Omental fat pad (tissue), 4 donors: ENCODE results near the gene DEDD. TPM values are rescaled to one million over a fixed set of nuclear protein-coding genes. Genes with fewer than 3 reads are reported as not detected.

Experiments
- ATAC-seq: fragments of 150-250 bp; one replicate; pipeline ENCODE4 v1.9.1; 2016; ENCODE audit warnings: mild to moderate bottlenecking, moderate library complexity; ENCODE audit not compliant: low FRiP score
- DNase-seq: peaks from one replicate; pipeline ENCODE4 v3.0.0-alpha.2; 2019; ENCODE audit warnings: low spot score
- CTCF ChIP-seq, 3 donors: fragments of 450-650 bp; IDR thresholded peaks; one replicate each; pipeline ENCODE4 v1.5.1; 2016 to 2017; ENCODE audit warnings: antibody characterized with exemption in 3 of 3, mild to moderate bottlenecking in 3 of 3, moderate library complexity in 2 of 3
- total RNA-seq, 4 donors: library from RNA; depleted of rRNA; stranded (reverse); fragments of >200 nt; gene quantifications; one replicate each; pipeline ENCODE4 v1.1.0, GENCODE V29; 2016

DEDD gene
- total RNA-seq, 4 donors from 2014 or later: 32.0 to 54.8 (median 43.1) TPM

- no peak for TF ChIP-seq CTCF (IDR thresholded peaks at IDR 0.05)
- no peak for DNase-seq
- ATAC-seq: no peak
Observed at GRCh38 chr1:161096015-161096414, 36.5 kb downstream of the DEDD start.

- ATAC-seq (no peak), DNase-seq (no peak)
- TF ChIP-seq CTCF (IDR thresholded peaks at IDR 0.05): no peak
Observed at GRCh38 chr1:161095230-161095629, 37.2 kb downstream of the DEDD start.

GRCh38 chr1:161094481-161094880, 38.0 kb downstream of the DEDD start:
- no peak for TF ChIP-seq CTCF (IDR thresholded peaks at IDR 0.05)
- DNase-seq (no peak), ATAC-seq (no peak)

GRCh38 chr1:161092621-161093028, 39.8 kb downstream of the DEDD start:
- no peak for DNase-seq
- no peak for TF ChIP-seq CTCF (IDR thresholded peaks at IDR 0.05)

GRCh38 chr1:161091796-161092507, 40.5 kb downstream of the DEDD start:
- TF ChIP-seq CTCF (IDR thresholded peaks at IDR 0.05): no peak
- ATAC-seq: no peak
- no peak for DNase-seq

More at GRCh38 chr1:161092621-161093028, 39.8 kb downstream of the DEDD start:
- no peak for ATAC-seq

- ATAC-seq (no peak), DNase-seq (no peak)
- no peak for TF ChIP-seq CTCF (IDR thresholded peaks at IDR 0.05)
Observed at GRCh38 chr1:161091093-161091492, 41.4 kb downstream of the DEDD start.

- TF ChIP-seq CTCF (IDR thresholded peaks at IDR 0.05): no peak
- DNase-seq (no peak), ATAC-seq (no peak)
Observed at GRCh38 chr1:161090617-161091016, 41.9 kb downstream of the DEDD start.
